Middle frontal gyrus (tissue), 1 donor: Measurements from ENCODE around the gene OR51A4.
"Not testable (repeated sequence)": the region's sequence is repeated elsewhere in the genome, so short reads cannot be mapped to it uniquely, and the experiment has no call there.

Experiments used
- DNase-seq: peaks from one replicate; pipeline ENCODE4 v3.0.0-alpha.2; 2015; ENCODE audit warnings: low spot score; ENCODE audit errors: extremely low spot score

OR51A4 gene

GRCh38 chr11:4947505-4947904 is at the start of gene OR51A4:
Gene OR51A4 (minus strand): TSS chr11:4947605. CDS start chr11:4947100, 505 bp downstream.
- no peak for DNase-seq

GRCh38 chr11:4994551-4994950 is 47.1 kb upstream of the OR51A4 start, which contains the start of gene OR51L1:
Gene OR51L1 (plus strand): TSS chr11:4994851. CDS start chr11:4998983, 4,132 bp downstream.
- no peak for DNase-seq

- DNase-seq, result no peak
Measured at GRCh38 chr11:4991060-4991459, 43.7 kb upstream of the OR51A4 start.

- no peak for DNase-seq
Measured at GRCh38 chr11:4983841-4984240, 36.4 kb upstream of the OR51A4 start.

GRCh38 chr11:4982678-4983077 is 35.3 kb upstream of the OR51A4 start:
- no peak for DNase-seq

GRCh38 chr11:4979036-4979435 is 31.6 kb upstream of the OR51A4 start:
- no peak for DNase-seq

- DNase-seq, result no peak
Measured at GRCh38 chr11:4975436-4975835, 28.0 kb upstream of the OR51A4 start.

GRCh38 chr11:4962816-4963215 is 15.4 kb upstream of the OR51A4 start:
- no peak for DNase-seq

- no peak for DNase-seq
Measured at GRCh38 chr11:4960877-4961276, 13.5 kb upstream of the OR51A4 start.

GRCh38 chr11:4957396-4957795 is 10.0 kb upstream of the OR51A4 start:
- no peak for DNase-seq

- DNase-seq, result not testable (repeated sequence)
Measured at GRCh38 chr11:4955613-4956012, 8.2 kb upstream of the OR51A4 start, which contains the start of gene OR51A2. Gene OR51A2 (minus strand): TSS chr11:4955713. CDS start chr11:4955713, 0 bp downstream.

GRCh38 chr11:4936745-4937144 is 10.7 kb downstream of the OR51A4 start:
- DNase-seq, result no peak

- DNase-seq, result no peak
Measured at GRCh38 chr11:4932751-4933150, 14.7 kb downstream of the OR51A4 start.

GRCh38 chr11:4926608-4927007 is 20.8 kb downstream of the OR51A4 start:
- no peak for DNase-seq

- no peak for DNase-seq
Measured at GRCh38 chr11:4924239-4924638, 23.2 kb downstream of the OR51A4 start, which contains the start of gene OR51G1. Gene OR51G1 (minus strand): TSS chr11:4924339. CDS start chr11:4924339, 0 bp downstream.

- DNase-seq, result no peak
Measured at GRCh38 chr11:4922304-4922703, 25.1 kb downstream of the OR51A4 start.

GRCh38 chr11:4921796-4922195 is 25.6 kb downstream of the OR51A4 start:
- no peak for DNase-seq

- DNase-seq, result no peak
Measured at GRCh38 chr11:4919250-4919649, 28.2 kb downstream of the OR51A4 start, which contains the start of gene OR51G2. Gene OR51G2 (minus strand): TSS chr11:4919350. CDS start chr11:4915663, 3,687 bp downstream.

- no peak for DNase-seq
Measured at GRCh38 chr11:4916581-4916980, 30.8 kb downstream of the OR51A4 start.

- DNase-seq, result no peak
Measured at GRCh38 chr11:4903484-4903883, 43.9 kb downstream of the OR51A4 start, which contains the start of gene OR51A7. Gene OR51A7 (plus strand): TSS chr11:4903783. CDS start chr11:4907370, 3,587 bp downstream.
